Raji (cell line): ENCODE results near the gene SCN7A.

Source experiments
- POLR2A ChIP-seq: IDR thresholded peaks from 2 replicates; pipeline ENCODE4 v1.6.1; 2011; ENCODE audit warnings: low read depth, low read length, control low read depth; ENCODE audit not compliant: insufficient read depth

Gene SCN7A

GRCh38 chr2:166382448-166382847, 111.6 kb downstream of the SCN7A start:
- TF ChIP-seq POLR2A = no peak

DNA sequence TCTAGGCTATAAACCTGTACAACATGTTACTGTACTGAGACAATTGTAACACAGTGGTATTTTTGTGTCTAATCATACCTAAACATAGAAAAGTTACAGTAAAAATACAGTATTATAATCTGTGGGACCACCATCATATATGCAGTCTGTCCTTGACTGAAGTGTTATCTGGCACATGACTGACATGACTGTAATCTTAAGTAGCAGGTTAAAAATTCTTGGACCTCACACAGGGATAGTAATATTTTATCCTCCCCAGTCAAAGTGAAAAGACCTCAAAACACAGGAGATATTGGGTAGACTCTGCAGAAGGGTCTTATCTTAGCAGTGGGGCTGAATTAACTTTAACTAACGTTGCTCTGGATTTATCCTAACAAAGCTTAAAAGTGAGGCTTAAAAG, 113.4 kb downstream of the SCN7A start:
- TF ChIP-seq POLR2A = no peak

- no peak for TF ChIP-seq POLR2A
These were observed 117.2 kb downstream of the SCN7A start for GRCh38 chr2:166376873-166377272.

DNA sequence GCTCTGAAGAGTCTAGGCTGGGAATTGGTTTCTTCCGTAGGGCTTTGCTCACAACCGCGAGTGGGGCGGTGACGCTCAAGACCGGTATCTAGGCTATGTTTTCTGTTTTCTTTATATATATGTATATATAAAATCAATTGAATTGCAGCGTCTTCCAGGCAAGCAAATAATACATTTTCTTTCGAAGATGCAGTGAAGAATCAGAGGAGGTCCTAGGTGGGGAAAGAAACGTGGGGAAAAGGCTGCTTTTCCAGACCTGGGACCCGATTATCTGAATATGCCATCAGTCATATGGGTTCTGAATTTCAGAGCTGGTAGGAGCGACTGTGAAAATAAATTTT, 117.6 kb downstream of the SCN7A start:
- TF ChIP-seq POLR2A = no peak

GRCh38 chr2:166375736-166376487, 118.1 kb downstream of the SCN7A start, which contains the start of gene SCN9A:
Gene SCN9A, minus strand, starts transcription at chr2:166375944. Its CDS starts 64,188 bp downstream, at chr2:166311756.
- no peak for TF ChIP-seq POLR2A

DNA sequence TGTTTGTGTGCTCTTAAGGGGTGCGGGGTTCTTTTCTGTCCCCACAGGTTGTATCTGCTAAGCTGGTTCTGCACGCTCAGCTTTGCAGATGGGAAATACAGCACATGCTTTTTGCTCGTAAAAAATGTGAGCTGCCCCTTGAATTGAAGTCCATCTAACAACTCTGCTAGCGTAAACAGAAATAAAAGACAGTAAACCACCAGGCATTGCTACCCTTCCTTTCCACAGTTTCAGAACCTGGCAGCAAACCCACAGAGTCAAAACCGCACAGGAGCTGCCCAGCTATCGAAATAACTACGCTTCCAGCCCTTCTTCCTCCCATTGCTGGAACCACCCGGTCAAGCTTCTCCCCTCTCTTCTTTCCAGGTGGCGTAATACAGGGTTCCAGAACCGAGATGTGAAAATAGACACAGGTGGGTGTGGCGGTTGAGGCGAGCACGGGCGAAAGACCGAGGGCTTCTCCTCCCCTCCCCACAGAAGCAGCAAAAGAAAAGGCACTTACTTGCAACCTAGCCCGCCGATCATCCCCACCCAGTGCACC, 118.8 kb downstream of the SCN7A start:
- TF ChIP-seq POLR2A = no peak

DNA sequence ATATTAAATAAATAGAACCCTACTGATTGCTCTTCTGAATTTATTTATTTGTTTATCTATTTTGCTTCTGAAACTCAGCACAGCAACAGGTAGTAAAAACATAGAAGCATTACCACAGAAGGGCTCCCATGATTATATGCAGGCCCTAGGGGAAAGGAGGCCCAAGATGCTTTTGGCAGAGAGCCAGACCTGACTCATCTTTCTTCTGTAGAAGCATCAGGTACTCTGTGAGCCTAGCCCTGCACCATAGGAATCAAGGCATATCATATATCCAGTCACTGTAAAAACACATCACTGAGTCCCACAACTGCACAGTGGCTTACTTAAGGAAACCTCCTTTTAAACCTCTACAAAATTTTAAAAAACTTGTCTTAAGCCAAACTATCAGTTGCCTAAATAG, 120.1 kb downstream of the SCN7A start:
- no peak for TF ChIP-seq POLR2A

GRCh38 chr2:166373539-166373938, 120.5 kb downstream of the SCN7A start:
- no peak for TF ChIP-seq POLR2A

- no peak for TF ChIP-seq POLR2A
These were observed 120.9 kb downstream of the SCN7A start for GRCh38 chr2:166373105-166373504.

- no peak for TF ChIP-seq POLR2A
These were observed 122.0 kb downstream of the SCN7A start for GRCh38 chr2:166372046-166372445.

DNA sequence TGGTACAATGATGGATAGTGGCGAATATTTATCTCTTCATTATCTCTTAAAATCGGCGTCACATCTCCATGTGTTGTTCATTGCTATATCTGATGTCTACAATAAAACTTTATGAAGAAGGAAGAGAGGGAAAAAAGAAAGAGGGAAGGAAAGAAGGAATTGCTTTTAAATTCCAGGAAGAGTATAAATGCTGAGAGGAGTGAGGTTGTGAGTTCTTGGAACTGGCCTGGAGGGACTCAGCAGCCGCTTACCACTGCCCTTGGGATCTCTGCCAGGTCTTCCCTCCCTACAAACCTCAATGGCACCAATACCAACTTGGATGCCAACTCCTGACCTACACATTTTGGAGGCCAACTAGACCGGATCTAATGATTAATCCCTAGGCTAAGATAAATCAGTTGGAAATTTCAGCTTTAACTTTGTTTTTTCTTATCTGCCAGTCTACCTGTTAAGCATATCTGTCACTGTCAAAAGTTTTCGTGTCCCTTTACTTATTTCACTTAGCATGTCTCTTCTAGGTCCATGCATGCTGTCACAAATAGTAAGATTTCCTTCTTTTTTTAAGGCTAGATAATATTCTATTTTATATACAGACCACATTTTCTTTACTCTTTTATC, 128.1 kb downstream of the SCN7A start:
- no peak for TF ChIP-seq POLR2A

DNA sequence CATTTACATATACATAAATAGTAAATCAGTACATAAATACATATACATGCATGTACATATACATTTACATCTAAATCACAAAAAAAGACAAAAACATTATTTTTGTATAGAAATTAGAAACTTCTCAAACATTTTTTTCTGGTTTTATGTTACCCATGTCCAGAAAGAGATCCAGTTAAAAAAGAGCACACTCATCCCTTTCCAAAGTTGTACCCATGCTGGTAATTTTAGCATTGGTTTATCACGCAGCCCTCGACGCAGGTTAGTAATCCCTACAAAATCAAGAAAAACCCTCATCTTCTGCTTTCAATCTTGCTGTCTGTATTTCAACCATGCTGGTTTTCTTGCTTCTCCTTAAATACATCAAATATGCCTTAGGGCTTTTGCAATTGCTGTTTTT, 128.8 kb downstream of the SCN7A start:
- TF ChIP-seq POLR2A = no peak

GRCh38 chr2:166364476-166365161, 129.4 kb downstream of the SCN7A start:
- TF ChIP-seq POLR2A = no peak

DNA sequence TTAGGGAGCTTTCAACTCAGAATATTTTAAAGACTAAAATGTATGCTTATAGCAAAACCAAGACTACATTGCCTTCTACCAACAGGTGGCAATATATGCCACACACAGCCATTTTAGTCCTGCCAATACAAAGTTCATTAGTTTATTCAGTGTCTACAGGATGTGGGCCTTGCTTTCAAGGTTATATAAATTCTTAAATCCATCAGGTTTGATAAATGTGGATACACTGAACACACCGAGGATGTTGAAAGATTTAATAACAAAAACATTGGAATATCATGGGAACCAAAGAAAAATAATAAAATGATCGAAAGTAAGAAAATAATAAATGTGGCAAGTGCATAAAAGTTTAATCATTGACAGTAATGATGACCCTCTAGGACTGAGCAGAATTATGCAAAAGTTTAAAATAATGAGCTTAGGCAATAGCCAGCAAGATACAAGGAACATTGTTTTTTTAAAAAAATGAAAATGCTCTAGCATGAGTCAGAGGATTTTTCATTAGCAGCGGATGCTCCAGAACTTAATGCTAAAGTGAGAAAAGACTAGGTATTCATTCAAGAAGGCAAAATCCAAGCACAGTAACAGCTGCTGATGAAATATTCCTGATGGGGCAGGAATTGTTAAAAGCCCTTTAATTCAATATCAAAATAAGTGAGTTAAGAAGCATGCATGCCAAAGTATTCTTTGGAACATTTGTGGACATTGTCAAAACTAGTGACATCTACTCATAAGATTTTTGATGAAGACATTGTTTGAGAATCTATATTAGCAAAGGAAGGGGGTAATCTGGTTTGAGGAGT, 132.5 kb downstream of the SCN7A start:
- no peak for TF ChIP-seq POLR2A

DNA sequence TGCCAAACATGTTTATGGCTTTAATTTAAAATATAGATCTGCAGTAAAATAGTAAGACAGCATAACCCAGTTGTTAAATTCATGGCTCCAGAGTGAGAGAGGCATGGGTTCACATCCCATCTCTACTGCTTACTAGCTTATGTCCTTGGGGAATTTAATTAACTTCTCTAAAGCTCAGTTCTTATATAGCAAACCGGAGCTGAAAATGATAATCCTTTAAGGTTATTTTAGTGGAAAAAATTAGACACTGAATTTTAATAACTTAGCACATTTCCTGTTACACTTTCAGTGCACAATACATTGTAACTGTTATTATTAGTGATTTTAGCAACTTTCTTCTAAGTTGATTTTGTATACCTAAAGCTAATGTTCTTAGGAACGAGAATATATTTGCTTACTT, 133.1 kb downstream of the SCN7A start:
- no peak for TF ChIP-seq POLR2A
